Activated CD4-positive, CD25-positive, alpha-beta regulatory T cell treated with anti-CD3 and anti-CD28 coated beads, Interleukin-2, amount 50 U/mL, for 72 hours (primary cell): Measurements from ENCODE around the gene PAPPA2.

Experiments used
- DNase-seq: peaks from one replicate; pipeline ENCODE4 v3.0.0; 2021

PAPPA2 gene

GRCh38 chr1:176504848-176505553 lies 42.0 kb downstream of the PAPPA2 start:
- no peak for DNase-seq

GRCh38 chr1:176512966-176513365 lies 50.0 kb downstream of the PAPPA2 start:
- no peak for DNase-seq

GRCh38 chr1:176515310-176515709 lies 52.3 kb downstream of the PAPPA2 start:
- DNase-seq = no peak

- DNase-seq = no peak
Measured at GRCh38 chr1:176517484-176517883, 54.5 kb downstream of the PAPPA2 start.

GRCh38 chr1:176521211-176521610 lies 58.2 kb downstream of the PAPPA2 start:
- DNase-seq = no peak

GRCh38 chr1:176522310-176522845 lies 59.4 kb downstream of the PAPPA2 start:
- DNase-seq = no peak

GRCh38 chr1:176529395-176530090 lies 66.6 kb downstream of the PAPPA2 start:
- DNase-seq = no peak

GRCh38 chr1:176531036-176531435 lies 68.1 kb downstream of the PAPPA2 start:
- no peak for DNase-seq

- no peak for DNase-seq
Measured at GRCh38 chr1:176531921-176532897, 69.2 kb downstream of the PAPPA2 start.

GRCh38 chr1:176533020-176533419 lies 70.0 kb downstream of the PAPPA2 start:
- no peak for DNase-seq

GRCh38 chr1:176536588-176536987 lies 73.6 kb downstream of the PAPPA2 start:
- no peak for DNase-seq

GRCh38 chr1:176539018-176539417 lies 76.0 kb downstream of the PAPPA2 start:
- DNase-seq = no peak

- no peak for DNase-seq
Measured at GRCh38 chr1:176540428-176540827, 77.5 kb downstream of the PAPPA2 start.

- DNase-seq = no peak
Measured at GRCh38 chr1:176541663-176542062, 78.7 kb downstream of the PAPPA2 start.

- no peak for DNase-seq
Measured at GRCh38 chr1:176542352-176542751, 79.4 kb downstream of the PAPPA2 start.

- no peak for DNase-seq
Measured at GRCh38 chr1:176543360-176544129, 80.6 kb downstream of the PAPPA2 start.

- no peak for DNase-seq
Measured at GRCh38 chr1:176545034-176545639, 82.2 kb downstream of the PAPPA2 start.

GRCh38 chr1:176546825-176547224 lies 83.8 kb downstream of the PAPPA2 start:
- DNase-seq = no peak

- DNase-seq = no peak
Measured at GRCh38 chr1:176551146-176551545, 88.2 kb downstream of the PAPPA2 start.

- no peak for DNase-seq
Measured at GRCh38 chr1:176552217-176552991, 89.4 kb downstream of the PAPPA2 start.

GRCh38 chr1:176552999-176553398 lies 90.0 kb downstream of the PAPPA2 start:
- no peak for DNase-seq
